Neural progenitor cell (in vitro differentiated cells): ENCODE results near the gene CCKAR. TPM values are rescaled to one million over a fixed set of nuclear protein-coding genes. Genes with fewer than 3 reads are reported as not detected.

Source experiments
- DNase-seq: peaks from one replicate; pipeline ENCODE4 v3.0.0-alpha.2; 2016; ENCODE audit warnings: low spot score
- H2AFZ ChIP-seq: fragments of 200-600 bp; sonication (generic); replicated peaks from 2 replicates; pipeline ENCODE4 v1.6.1; 2016; ENCODE audit warnings: antibody characterized with exemption
- H3F3A ChIP-seq: fragments of 200-600 bp; sonication (generic); 2 replicates; pipeline ENCODE4 v1.6.1; 2016; ENCODE audit warnings: antibody characterized with exemption, low read depth
- H3K27ac ChIP-seq: fragments of 200-600 bp; sonication (generic); 2 replicates; pipeline ENCODE4 v1.5.1; 2016; ENCODE audit warnings: mild to moderate bottlenecking
- H3K27me3 ChIP-seq: fragments of 200-600 bp; sonication (generic); 2 replicates; pipeline ENCODE4 v1.6.1; 2016; ENCODE audit warnings: mild to moderate bottlenecking, moderate library complexity
- H3K36me3 ChIP-seq: fragments of 200-600 bp; sonication (generic); 2 replicates; pipeline ENCODE4 v1.5.1; 2016
- H3K4me1 ChIP-seq: fragments of 200-600 bp; sonication (generic); 2 replicates; pipeline ENCODE4 v1.6.1; 2016; ENCODE audit warnings: mixed run types
- H3K4me2 ChIP-seq: fragments of 200-600 bp; sonication (generic); 2 replicates; pipeline ENCODE4 v1.6.1; 2016
- H3K4me3 ChIP-seq: fragments of 200-600 bp; sonication (generic); 2 replicates; pipeline ENCODE4 v1.5.1; 2016
- H3K79me2 ChIP-seq: fragments of 200-600 bp; sonication (generic); 2 replicates; pipeline ENCODE4 v1.6.1; 2016; ENCODE audit warnings: low read depth
- H3K9ac ChIP-seq: fragments of 200-600 bp; sonication (generic); 2 replicates; pipeline ENCODE4 v1.6.1; 2016
- H3K9me3 ChIP-seq: fragments of 200-600 bp; sonication (generic); 2 replicates; pipeline ENCODE4 v1.5.1; 2016; ENCODE audit warnings: low read depth
- H4K20me1 ChIP-seq: fragments of 200-600 bp; sonication (generic); 2 replicates; pipeline ENCODE4 v1.6.1; 2016; ENCODE audit warnings: low read depth
- H3K27ac Mint-ChIP-seq: 3 replicates; pipeline ENCODE4 v1.8.0; 2021; ENCODE audit warnings: mixed read lengths
- H3K27me3 Mint-ChIP-seq: 2 replicates; pipeline ENCODE4 v1.8.0; 2022; ENCODE audit warnings: low read depth, mild to moderate bottlenecking, inconsistent platforms, moderate library complexity, mixed read lengths; ENCODE audit not compliant: insufficient read depth
- H3K36me3 Mint-ChIP-seq: 3 replicates; pipeline ENCODE4 v1.8.0; 2021; ENCODE audit warnings: mixed read lengths
- H3K4me1 Mint-ChIP-seq: 3 replicates; pipeline ENCODE4 v1.8.0; 2021; ENCODE audit warnings: mixed read lengths
- H3K4me3 Mint-ChIP-seq: 3 replicates; pipeline ENCODE4 v1.8.0; 2021; ENCODE audit warnings: mild to moderate bottlenecking, moderate library complexity, mixed read lengths
- H3K9me3 Mint-ChIP-seq: 3 replicates; pipeline ENCODE4 v1.8.0; 2020; ENCODE audit warnings: mixed read lengths
- EZH2 ChIP-seq: fragments of 200-600 bp; sonication (generic); IDR thresholded peaks from 2 replicates; pipeline ENCODE4 v1.6.1; 2017; ENCODE audit warnings: antibody characterized with exemption, mild to moderate bottlenecking, moderate library complexity
- EZH2phosphoT487 ChIP-seq: fragments of 200-600 bp; sonication (generic); IDR thresholded peaks from 2 replicates; pipeline ENCODE4 v1.6.1; 2017; ENCODE audit warnings: antibody characterized with exemption
- total RNA-seq: library from RNA; depleted of rRNA; stranded (reverse); fragments of >200 nt; gene quantifications from 2 replicates; pipeline ENCODE4 v1.2.3, GENCODE V29; 2015; ENCODE audit warnings: low replicate concordance
- TF ChIP-seq, protein P1 (sequence below): fragments of 200-600 bp; sonication (generic); IDR thresholded peaks from 2 replicates; pipeline ENCODE4 v1.5.1; 2017; ENCODE audit warnings: antibody characterized with exemption, mild to moderate bottlenecking

The CCKAR gene
- total RNA-seq, 1 donor from 2014 or later, result not detected

DNA sequence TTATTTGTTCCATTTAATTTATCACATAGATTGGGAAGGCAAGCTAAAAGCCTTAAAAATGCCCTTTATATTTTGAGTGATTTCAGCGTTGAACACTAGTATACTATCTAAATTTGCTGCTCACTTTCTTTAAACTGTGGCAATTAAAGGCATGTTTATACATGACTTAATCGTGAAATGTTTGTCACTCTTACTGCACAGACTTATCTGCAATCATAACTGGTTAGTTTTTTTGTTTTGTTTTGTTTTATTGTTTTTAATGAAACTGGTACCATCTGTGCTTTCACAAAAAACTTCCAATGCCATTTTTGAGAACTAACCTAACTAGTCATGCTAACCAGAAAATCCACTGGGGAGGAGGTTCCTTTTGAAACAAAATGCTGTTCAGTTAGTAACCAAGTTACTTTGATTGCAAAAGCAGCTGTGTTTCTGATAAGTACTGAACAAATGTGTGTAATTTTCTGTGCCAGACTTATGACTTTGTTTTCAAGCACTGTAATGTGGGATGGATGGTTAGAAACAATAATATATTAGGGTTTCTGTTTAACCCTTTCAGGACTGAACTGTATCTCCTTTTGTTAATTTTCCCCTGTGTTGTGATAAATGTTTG lies 56.1 kb downstream of the CCKAR start:
- no peak overlapping the region for H3K4me2 ChIP-seq
- no peaks in the 10 kb centered on the region for H3K27me3 ChIP-seq
- H3K27me3 Mint-ChIP-seq, result no peaks in the 10 kb centered on the region
- H3K9me3 Mint-ChIP-seq, result no peaks in the 10 kb centered on the region
- no peak overlapping the region for H3K27ac Mint-ChIP-seq
- H2AFZ ChIP-seq, result no peak overlapping the region
- H3K4me1 ChIP-seq, result no peaks in the 10 kb centered on the region
- H3K4me1 Mint-ChIP-seq, result no peaks in the 10 kb centered on the region
- H3K36me3 Mint-ChIP-seq, result peaks cover 31% of the 10 kb centered on the region
- peaks cover 28% of the 10 kb centered on the region for H3K36me3 ChIP-seq
- no peaks in the 10 kb centered on the region for H3K9me3 ChIP-seq
- no peak overlapping the region for H3K9ac ChIP-seq
- no peaks in the 10 kb centered on the region for H3K79me2 ChIP-seq
- H3K4me3 ChIP-seq, result no peak overlapping the region
- H3K4me3 Mint-ChIP-seq, result no peak overlapping the region
- no peaks in the 10 kb centered on the region for H4K20me1 ChIP-seq
- no peak for DNase-seq
- H3K27ac ChIP-seq, result no peak overlapping the region
- TF ChIP-seq EZH2 (no peak), EZH2phosphoT487 (no peak)
- TF ChIP-seq, protein P1, sequence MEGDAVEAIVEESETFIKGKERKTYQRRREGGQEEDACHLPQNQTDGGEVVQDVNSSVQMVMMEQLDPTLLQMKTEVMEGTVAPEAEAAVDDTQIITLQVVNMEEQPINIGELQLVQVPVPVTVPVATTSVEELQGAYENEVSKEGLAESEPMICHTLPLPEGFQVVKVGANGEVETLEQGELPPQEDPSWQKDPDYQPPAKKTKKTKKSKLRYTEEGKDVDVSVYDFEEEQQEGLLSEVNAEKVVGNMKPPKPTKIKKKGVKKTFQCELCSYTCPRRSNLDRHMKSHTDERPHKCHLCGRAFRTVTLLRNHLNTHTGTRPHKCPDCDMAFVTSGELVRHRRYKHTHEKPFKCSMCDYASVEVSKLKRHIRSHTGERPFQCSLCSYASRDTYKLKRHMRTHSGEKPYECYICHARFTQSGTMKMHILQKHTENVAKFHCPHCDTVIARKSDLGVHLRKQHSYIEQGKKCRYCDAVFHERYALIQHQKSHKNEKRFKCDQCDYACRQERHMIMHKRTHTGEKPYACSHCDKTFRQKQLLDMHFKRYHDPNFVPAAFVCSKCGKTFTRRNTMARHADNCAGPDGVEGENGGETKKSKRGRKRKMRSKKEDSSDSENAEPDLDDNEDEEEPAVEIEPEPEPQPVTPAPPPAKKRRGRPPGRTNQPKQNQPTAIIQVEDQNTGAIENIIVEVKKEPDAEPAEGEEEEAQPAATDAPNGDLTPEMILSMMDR, result no peak
- H3F3A ChIP-seq, result no peaks in the 10 kb centered on the region

DNA sequence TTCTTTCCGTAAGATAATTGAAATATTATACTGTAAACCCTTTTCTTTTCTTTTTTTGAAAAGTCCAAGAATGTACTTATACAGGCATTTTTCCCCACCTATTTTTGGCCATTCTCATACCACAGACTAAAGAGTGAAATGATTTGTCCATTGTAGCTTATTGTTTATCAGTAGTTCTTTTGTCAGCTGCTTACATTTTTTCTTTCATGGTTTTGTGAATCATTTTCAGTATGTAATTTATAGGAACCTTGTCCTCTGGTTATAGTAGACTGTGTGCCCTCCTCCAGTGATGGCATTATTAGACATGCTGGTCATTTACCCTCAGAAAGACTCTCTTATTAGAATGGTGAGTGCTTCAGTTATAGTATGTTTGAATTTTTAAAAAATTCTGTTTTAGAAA lies 56.7 kb downstream of the CCKAR start:
- no peaks in the 10 kb centered on the region for H3K4me1 Mint-ChIP-seq
- H3K27ac Mint-ChIP-seq, result no peak overlapping the region
- peaks cover 28% of the 10 kb centered on the region for H3K36me3 ChIP-seq

GRCh38 chr4:26432419-26432818 lies 57.9 kb downstream of the CCKAR start:
- no peak for DNase-seq
- H3K4me1 Mint-ChIP-seq, result no peaks in the 10 kb centered on the region
- no peaks in the 10 kb centered on the region for H3K27me3 ChIP-seq
- no peak overlapping the region for H3K27ac Mint-ChIP-seq
- no peaks in the 10 kb centered on the region for H3K9me3 Mint-ChIP-seq
- TF ChIP-seq EZH2phosphoT487 (no peak), EZH2 (no peak)
- TF ChIP-seq, protein P1, result no peak
- no peak overlapping the region for H3K4me2 ChIP-seq
- no peak overlapping the region for H3K9ac ChIP-seq
- H3K4me3 ChIP-seq, result no peak overlapping the region
- no peak overlapping the region for H2AFZ ChIP-seq
- peaks cover 28% of the 10 kb centered on the region for H3K36me3 Mint-ChIP-seq
- H3K27me3 Mint-ChIP-seq, result no peaks in the 10 kb centered on the region
- peaks cover 28% of the 10 kb centered on the region for H3K36me3 ChIP-seq
- no peaks in the 10 kb centered on the region for H3F3A ChIP-seq
- no peaks in the 10 kb centered on the region for H3K9me3 ChIP-seq
- H4K20me1 ChIP-seq, result no peaks in the 10 kb centered on the region
- no peak overlapping the region for H3K27ac ChIP-seq
- no peaks in the 10 kb centered on the region for H3K79me2 ChIP-seq
- no peaks in the 10 kb centered on the region for H3K4me1 ChIP-seq
- no peak overlapping the region for H3K4me3 Mint-ChIP-seq

More for the DNA sequence above, 56.7 kb downstream of the CCKAR start:
- Mint-ChIP-seq H3K27me3 (no peaks in the 10 kb centered on the region), H3K9me3 (no peaks in the 10 kb centered on the region), H3K4me3 (no peak overlapping the region), H3K36me3 (peaks cover 31% of the 10 kb centered on the region)
- H3F3A ChIP-seq, result no peaks in the 10 kb centered on the region
- no peaks in the 10 kb centered on the region for H3K27me3 ChIP-seq
- H3K4me2 ChIP-seq, result no peak overlapping the region
- H2AFZ ChIP-seq, result no peak overlapping the region
- no peaks in the 10 kb centered on the region for H3K79me2 ChIP-seq
- no peak overlapping the region for H3K4me3 ChIP-seq
- H3K27ac ChIP-seq, result no peak overlapping the region
- no peak for DNase-seq
- H3K4me1 ChIP-seq, result no peaks in the 10 kb centered on the region
- no peaks in the 10 kb centered on the region for H3K9me3 ChIP-seq
- no peak overlapping the region for H3K9ac ChIP-seq
- no peaks in the 10 kb centered on the region for H4K20me1 ChIP-seq
- TF ChIP-seq, protein P1, result no peak
- no peak for TF ChIP-seq EZH2
- TF ChIP-seq EZH2phosphoT487, result no peak
